Astrocyte (in vitro differentiated cells and primary cell): Measurements from ENCODE around the gene TBC1D2.

ENCODE experiments used
- CTCF ChIP-seq: IDR thresholded peaks from 2 replicates; pipeline ENCODE4 v1.5.1; 2011; ENCODE audit warnings: low read depth, mild to moderate bottlenecking, inconsistent platforms, low read length, moderate library complexity; ENCODE audit not compliant: insufficient read depth
- EZH2 ChIP-seq: IDR thresholded peaks from 2 replicates; pipeline ENCODE4 v1.6.1; 2012; ENCODE audit warnings: mild to moderate bottlenecking, low read length, inconsistent platforms; ENCODE audit not compliant: insufficient read depth

- TF ChIP-seq EZH2 = no peak
- TF ChIP-seq CTCF = no peak
Measured at GRCh38 chr9:98206754-98207153, 48.7 kb downstream of the TBC1D2 start.
